HG03045 (cell line): ENCODE measurements around the gene RBM6.

Experiments used
- ATAC-seq: cut with Tn5 transposase; IDR thresholded peaks from one replicate; pipeline ENCODE4 v1.9.1; 2021; ENCODE audit warnings: mild to moderate bottlenecking, moderate library complexity; ENCODE audit not compliant: unreplicated experiment

RBM6 gene

GRCh38 chr3:50124800-50125178, 184.8 kb downstream of the RBM6 start:
- no peak for ATAC-seq

- ATAC-seq = no peak
These were observed 185.8 kb downstream of the RBM6 start for GRCh38 chr3:50125541-50126286.

GRCh38 chr3:50126287-50127211, 186.6 kb downstream of the RBM6 start:
- no peak for ATAC-seq
